ENCODE measurements around the gene PPM1H.

The PPM1H gene

GRCh38 chr12:62749586-62749985 is 185.4 kb downstream of the PPM1H start:
- Histone ChIP-seq H3K27me3 (no peaks in the 10 kb centered on the region), H3K9me3 (no peaks in the 10 kb centered on the region), H3K27ac (no peak overlapping the region), H3K36me3 (no peaks in the 10 kb centered on the region), H3K4me3 (ENCODE audit: low read depth in 1 of 2, low read length in 1 of 2) (no peak overlapping the region), H3K4me1 (ENCODE audit: control insufficient read depth in 1 of 2, insufficient read depth in 1 of 2, low read depth in 1 of 2, low read length in 1 of 2) (peaks cover 15 to 19% of the 10 kb centered on the region in 2 experiments)
- no peak for TF ChIP-seq CTCF (IDR thresholded peaks at IDR 0.05)

- no peaks in the 10 kb centered on the region for H3K9me3 ChIP-seq
- H3K27ac ChIP-seq, result no peak overlapping the region
- H3K4me3 ChIP-seq (ENCODE audit: low read depth in 1 of 2, low read length in 1 of 2), result no peak overlapping the region
- H3K27me3 ChIP-seq, result no peaks in the 10 kb centered on the region
- H3K4me1 ChIP-seq (ENCODE audit: control insufficient read depth in 1 of 2, insufficient read depth in 1 of 2, low read depth in 1 of 2, low read length in 1 of 2), result peaks cover 20 to 25% of the 10 kb centered on the region in 2 experiments
- TF ChIP-seq CTCF (IDR thresholded peaks at IDR 0.05), result no peak
- no peaks in the 10 kb centered on the region for H3K36me3 ChIP-seq
Observed at GRCh38 chr12:62748941-62749468, 185.9 kb downstream of the PPM1H start.

- Histone ChIP-seq H3K27ac (peak overlapping the region; percentile 66), H3K36me3 (no peaks in the 10 kb centered on the region), H3K27me3 (no peaks in the 10 kb centered on the region), H3K4me1 (ENCODE audit: control insufficient read depth in 1 of 2, insufficient read depth in 1 of 2, low read depth in 1 of 2, low read length in 1 of 2) (peaks cover 25 to 26% of the 10 kb centered on the region in 2 experiments), H3K9me3 (no peaks in the 10 kb centered on the region), H3K4me3 (ENCODE audit: low read depth in 1 of 2, low read length in 1 of 2) (no peak overlapping the region)
- no peak for TF ChIP-seq CTCF (IDR thresholded peaks at IDR 0.05)
Observed at GRCh38 chr12:62744551-62744950, 190.4 kb downstream of the PPM1H start.

- peaks cover 4 to 9% of the 10 kb centered on the region in 2 experiments for H3K4me1 ChIP-seq (ENCODE audit: control insufficient read depth in 1 of 2, insufficient read depth in 1 of 2, low read depth in 1 of 2, low read length in 1 of 2)
- TF ChIP-seq CTCF (IDR thresholded peaks at IDR 0.05), result no peak
- H3K4me3 ChIP-seq (ENCODE audit: low read depth in 1 of 2, low read length in 1 of 2), result no peak overlapping the region
- no peak overlapping the region for H3K27ac ChIP-seq
- H3K27me3 ChIP-seq, result no peaks in the 10 kb centered on the region
- H3K9me3 ChIP-seq, result no peaks in the 10 kb centered on the region
- no peaks in the 10 kb centered on the region for H3K36me3 ChIP-seq
Observed at GRCh38 chr12:62739266-62740015, 195.5 kb downstream of the PPM1H start.

- Histone ChIP-seq H3K9me3 (no peaks in the 10 kb centered on the region), H3K36me3 (no peaks in the 10 kb centered on the region), H3K4me1 (ENCODE audit: control insufficient read depth in 1 of 2, insufficient read depth in 1 of 2, low read depth in 1 of 2, low read length in 1 of 2) (peaks cover 0 to 2% of the 10 kb centered on the region in 2 experiments), H3K27ac (no peak overlapping the region), H3K27me3 (no peaks in the 10 kb centered on the region), H3K4me3 (ENCODE audit: low read depth in 1 of 2, low read length in 1 of 2) (no peak overlapping the region)
- TF ChIP-seq CTCF (IDR thresholded peaks at IDR 0.05), result no peak
Observed at GRCh38 chr12:62738616-62739015, 196.3 kb downstream of the PPM1H start.
